Stimulated activated CD4-positive, alpha-beta T cell treated with anti-CD3 and anti-CD28 coated beads, Interleukin-12 subunit alpha, Interleukin-12 subunit beta, amount 100 ng/mL, for 4 hours (primary cell): ENCODE results near the gene DOP1B.
"Not testable (repeated sequence)": the region's sequence is repeated elsewhere in the genome, so short reads cannot be mapped to it uniquely, and the experiment has no call there.

Experiments
- DNase-seq: peaks from one replicate; pipeline ENCODE4 v3.0.0-alpha.2; 2020

The DOP1B gene

GRCh38 chr21:36135391-36136102 lies 21.1 kb upstream of the DOP1B start:
- DNase-seq = peak; percentile 43

- not testable (repeated sequence) for DNase-seq
Observed at GRCh38 chr21:36139791-36140190, 16.8 kb upstream of the DOP1B start.

GRCh38 chr21:36141513-36141925 lies 15.1 kb upstream of the DOP1B start:
- DNase-seq = peak; percentile 69

GRCh38 chr21:36144233-36144632 lies 12.4 kb upstream of the DOP1B start:
- DNase-seq = not testable (repeated sequence)

- no peak for DNase-seq
Observed at GRCh38 chr21:36145259-36145658, 11.4 kb upstream of the DOP1B start.

- no peak for DNase-seq
Observed at GRCh38 chr21:36147911-36148310, 8.7 kb upstream of the DOP1B start.

- no peak for DNase-seq
Observed at GRCh38 chr21:36148886-36149285, 7.7 kb upstream of the DOP1B start.

- no peak for DNase-seq
Observed at GRCh38 chr21:36149788-36150711, 6.6 kb upstream of the DOP1B start.

GRCh38 chr21:36155603-36156338 lies 853 bp upstream of the DOP1B start:
- no peak for DNase-seq

GRCh38 chr21:36156339-36156814 lies 247 bp upstream of the DOP1B start:
- DNase-seq = peak; percentile 100

- DNase-seq = no peak
Observed at GRCh38 chr21:36159356-36159921, 2.8 kb downstream of the DOP1B start.

- DNase-seq = no peak
Observed at GRCh38 chr21:36160850-36161178, 4.2 kb downstream of the DOP1B start.

GRCh38 chr21:36162631-36163030 lies 6.0 kb downstream of the DOP1B start:
- DNase-seq = no peak

GRCh38 chr21:36163750-36164741 lies 7.4 kb downstream of the DOP1B start:
- DNase-seq = no peak

- no peak for DNase-seq
Observed at GRCh38 chr21:36165356-36165755, 8.7 kb downstream of the DOP1B start.

GRCh38 chr21:36166705-36167104 lies 10.1 kb downstream of the DOP1B start:
- no peak for DNase-seq

GRCh38 chr21:36167541-36167940 lies 10.9 kb downstream of the DOP1B start:
- DNase-seq = no peak

- no peak for DNase-seq
Observed at GRCh38 chr21:36169470-36170128, 13.0 kb downstream of the DOP1B start.

- no peak for DNase-seq
Observed at GRCh38 chr21:36170823-36171222, 14.2 kb downstream of the DOP1B start.

- DNase-seq = no peak
Observed at GRCh38 chr21:36171336-36171735, 14.7 kb downstream of the DOP1B start.

- DNase-seq = no peak
Observed at GRCh38 chr21:36171741-36172331, 15.2 kb downstream of the DOP1B start.
